SJCRH30 (cell line): ENCODE measurements around the gene KPNA2. TPM values are rescaled to one million over a fixed set of nuclear protein-coding genes. Genes with fewer than 3 reads are reported as not detected.
"Not testable (repeated sequence)": the region's sequence is repeated elsewhere in the genome, so short reads cannot be mapped to it uniquely, and the experiment has no call there.

Experiments used
- DNase-seq, 2 experiments: peaks; one replicate each; pipeline ENCODE4 v3.0.0-alpha.2; 2015 to 2020
- H3K27ac ChIP-seq: fragments of 250-450 bp; sonication (Bioruptor Pico); 2 replicates; pipeline ENCODE4 v1.5.1; 2020; ENCODE audit warnings: mild to moderate bottlenecking, moderate library complexity
- H3K27me3 ChIP-seq: fragments of 250-450 bp; sonication (Bioruptor Pico); 2 replicates; pipeline ENCODE4 v1.5.1; 2020; ENCODE audit warnings: mild to moderate bottlenecking, moderate library complexity
- H3K36me3 ChIP-seq: fragments of 250-450 bp; sonication (Bioruptor Pico); 2 replicates; pipeline ENCODE4 v1.5.1; 2020; ENCODE audit warnings: mild to moderate bottlenecking, moderate library complexity
- H3K4me1 ChIP-seq: fragments of 250-450 bp; sonication (Bioruptor Pico); 2 replicates; pipeline ENCODE4 v1.5.1; 2020; ENCODE audit warnings: mild to moderate bottlenecking, moderate library complexity
- H3K4me3 ChIP-seq: fragments of 250-450 bp; sonication (Bioruptor Pico); 2 replicates; pipeline ENCODE4 v1.5.1; 2020; ENCODE audit warnings: mild to moderate bottlenecking, moderate library complexity
- H3K9me3 ChIP-seq: fragments of 250-450 bp; sonication (Bioruptor Pico); replicated peaks from 2 replicates; pipeline ENCODE4 v1.5.1; 2020; ENCODE audit warnings: mild to moderate bottlenecking, moderate library complexity
- total RNA-seq: library from RNA; depleted of rRNA; stranded (reverse); fragments of >200 nt; shearing (Covaris generic); gene quantifications from 2 replicates; pipeline ENCODE4 v1.2.3, GENCODE V29; 2014

The KPNA2 gene
- total RNA-seq, 1 experiment from 2014 or later = 342 TPM

DNA sequence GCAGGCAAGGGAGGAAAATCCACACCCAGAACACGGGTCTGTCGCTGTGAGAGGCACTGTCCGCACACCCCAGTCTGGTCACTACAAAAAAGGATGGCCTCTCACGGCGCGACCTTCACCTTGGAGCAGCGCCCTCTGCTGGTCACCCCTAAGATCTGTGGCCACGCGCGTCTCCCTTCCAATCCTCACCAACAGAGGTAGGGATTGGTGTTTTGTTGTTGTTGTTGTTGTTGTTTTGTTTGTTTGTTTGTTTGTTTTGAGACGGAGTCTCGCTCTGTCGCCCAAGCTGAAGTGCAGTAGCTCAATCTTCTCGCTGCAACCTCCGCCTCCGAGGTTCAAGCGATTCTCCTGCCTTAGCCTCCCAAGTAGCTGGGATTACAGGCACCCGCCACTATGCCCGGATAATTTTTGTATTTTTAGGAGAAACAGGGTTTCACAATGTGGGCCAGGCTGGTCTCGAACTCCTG, 24.3 kb upstream of the KPNA2 start:
- Histone ChIP-seq H3K27ac (no peak overlapping the region), H3K9me3 (no peaks in the 10 kb centered on the region), H3K27me3 (no peaks in the 10 kb centered on the region), H3K4me3 (no peak overlapping the region), H3K36me3 (no peaks in the 10 kb centered on the region), H3K4me1 (no peaks in the 10 kb centered on the region)
- DNase-seq = peak in 1 of 2 experiments; percentile 40

DNA sequence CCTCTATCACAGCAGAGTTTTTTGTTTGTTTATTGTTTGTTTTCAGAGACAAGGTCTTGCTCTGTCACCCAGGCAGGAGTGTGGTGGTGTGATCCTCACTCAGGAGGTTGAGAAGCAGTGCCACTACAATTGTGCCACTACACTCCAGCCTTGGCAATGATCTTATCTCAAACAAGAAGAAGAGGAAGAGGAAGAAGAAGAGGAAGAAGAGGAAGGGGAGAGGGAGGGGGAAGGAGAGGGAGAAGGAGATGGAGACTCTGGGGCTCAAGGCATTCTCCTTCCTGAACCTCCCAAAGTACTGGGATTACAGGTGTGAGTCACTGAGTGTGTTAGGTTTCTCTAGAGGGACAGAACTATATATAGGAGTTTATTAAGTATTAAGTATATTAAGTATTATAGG, 22.1 kb upstream of the KPNA2 start:
- no peak overlapping the region for H3K27ac ChIP-seq
- H3K27me3 ChIP-seq = no peaks in the 10 kb centered on the region
- H3K4me1 ChIP-seq = no peaks in the 10 kb centered on the region
- no peaks in the 10 kb centered on the region for H3K36me3 ChIP-seq
- DNase-seq = no peak
- H3K4me3 ChIP-seq = no peak overlapping the region
- H3K9me3 ChIP-seq = no peaks in the 10 kb centered on the region

DNA sequence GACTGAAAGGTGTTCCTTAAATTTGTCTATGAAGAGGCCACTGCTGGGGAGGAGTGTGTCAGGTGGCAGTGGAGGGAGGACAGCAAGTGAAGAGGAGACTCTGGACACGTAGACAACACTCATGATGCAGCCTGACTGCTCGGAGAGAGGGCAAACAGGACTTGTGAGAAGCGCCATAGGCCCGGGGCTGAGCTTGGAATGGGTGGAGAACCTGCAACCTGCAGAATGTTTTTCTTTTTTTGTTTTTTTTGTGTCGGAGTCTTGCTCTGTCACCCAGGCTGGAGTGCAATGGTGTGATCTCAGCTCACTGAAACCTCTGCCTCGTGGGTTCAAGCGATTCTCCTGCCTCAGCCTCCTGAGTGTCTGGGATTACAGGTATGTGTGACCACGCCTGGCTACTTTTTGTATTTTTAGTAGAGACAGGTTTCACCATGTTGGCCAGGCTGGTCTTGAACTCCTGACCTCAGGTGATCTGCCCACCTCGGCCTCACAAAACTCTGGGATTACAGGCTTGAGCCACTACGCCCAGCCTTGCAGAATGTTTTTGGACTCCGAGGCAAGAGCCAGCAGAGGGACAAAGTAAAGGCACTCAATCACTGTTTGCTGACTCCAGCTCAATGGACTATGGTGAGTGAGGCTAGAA, 20.3 kb upstream of the KPNA2 start:
- no peak for DNase-seq
- H3K27ac ChIP-seq = no peak overlapping the region
- H3K4me1 ChIP-seq = 0 out of 2 replicates have a peak, but pooled peaks cover 2% of the 10 kb centered on the region
- no peaks in the 10 kb centered on the region for H3K36me3 ChIP-seq
- H3K9me3 ChIP-seq = no peaks in the 10 kb centered on the region
- no peaks in the 10 kb centered on the region for H3K27me3 ChIP-seq
- no peak overlapping the region for H3K4me3 ChIP-seq

- 0 out of 2 replicates have a peak, but pooled peaks cover 2% of the 10 kb centered on the region for H3K4me1 ChIP-seq
- H3K4me3 ChIP-seq = no peak overlapping the region
- no peaks in the 10 kb centered on the region for H3K27me3 ChIP-seq
- H3K27ac ChIP-seq = no peak overlapping the region
- no peaks in the 10 kb centered on the region for H3K9me3 ChIP-seq
- H3K36me3 ChIP-seq = no peaks in the 10 kb centered on the region
- no peak for DNase-seq
Measured at GRCh38 chr17:68016838-68017237, 18.7 kb upstream of the KPNA2 start.

GRCh38 chr17:68018493-68018892, 17.0 kb upstream of the KPNA2 start:
- H3K27me3 ChIP-seq, H3K36me3 ChIP-seq, H3K9me3 ChIP-seq, H3K4me3 ChIP-seq, DNase-seq, H3K4me1 ChIP-seq, H3K27ac ChIP-seq: not testable (repeated sequence)

DNA sequence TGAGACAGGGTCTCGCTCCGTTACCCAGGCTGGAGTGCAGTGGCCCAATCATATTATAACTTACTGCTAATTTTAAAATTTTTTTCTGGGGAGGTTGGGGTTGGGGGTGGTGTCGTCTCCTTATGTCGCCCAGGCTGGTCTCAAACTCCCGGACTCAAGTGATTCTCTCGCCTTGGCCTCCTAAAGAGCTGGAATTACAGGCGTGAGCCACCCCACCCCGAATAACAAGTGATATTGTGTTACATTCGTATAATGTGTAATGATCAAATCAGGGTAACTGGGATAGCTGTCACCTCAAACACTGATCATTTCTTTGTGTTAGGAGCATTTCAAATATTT, 16.2 kb upstream of the KPNA2 start:
- Histone ChIP-seq H3K36me3 (no peaks in the 10 kb centered on the region), H3K4me3 (peak overlapping the region; percentile 5; the same call in 1 of the 2 replicates), H3K27me3 (no peaks in the 10 kb centered on the region), H3K4me1 (0 out of 2 replicates have a peak, but pooled peaks cover 2% of the 10 kb centered on the region), H3K9me3 (no peaks in the 10 kb centered on the region), H3K27ac (no peak overlapping the region)
- DNase-seq = peak in 1 of 2 experiments; percentile 35

DNA sequence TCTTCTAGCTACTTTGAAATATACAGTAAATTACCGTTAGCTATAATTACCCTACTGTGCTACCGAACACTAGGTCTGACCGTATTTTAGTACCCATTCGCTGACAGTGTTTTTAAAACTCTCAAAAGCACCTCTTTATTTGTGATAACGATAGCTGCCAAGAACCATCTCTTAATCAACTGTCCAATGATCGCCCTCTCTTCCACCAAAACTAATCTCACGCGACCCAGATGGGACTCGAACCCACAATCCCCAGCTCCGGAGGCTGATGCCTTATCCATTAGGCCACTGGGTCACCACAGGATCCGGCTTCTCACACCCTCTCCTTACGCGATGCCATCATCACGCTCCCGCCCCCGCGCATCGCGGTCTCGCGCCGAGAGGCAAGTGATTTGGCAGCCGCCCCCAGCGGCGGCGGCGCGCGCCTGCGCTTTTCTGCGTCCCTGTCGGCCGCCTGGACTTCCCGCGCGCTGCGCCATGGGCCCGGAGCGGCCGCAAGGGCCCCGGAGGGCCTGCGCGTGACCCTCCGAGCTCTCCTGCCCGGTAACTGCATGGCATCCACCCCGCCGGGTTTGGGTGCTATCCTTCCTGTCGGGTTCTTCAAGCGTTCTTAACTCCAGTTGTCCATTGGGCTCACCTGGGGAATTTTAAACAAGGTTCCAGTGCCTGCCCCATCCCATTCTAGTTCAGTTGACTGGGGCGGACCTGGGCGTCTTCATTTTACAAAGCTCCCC, 15.7 kb upstream of the KPNA2 start:
- H3K4me1 ChIP-seq = 0 out of 2 replicates have a peak, but pooled peaks cover 2% of the 10 kb centered on the region
- H3K27me3 ChIP-seq = no peaks in the 10 kb centered on the region
- peak overlapping the region; percentile 74 for H3K27ac ChIP-seq
- DNase-seq = peak; percentile 95 to 98
- no peaks in the 10 kb centered on the region for H3K9me3 ChIP-seq
- H3K4me3 ChIP-seq = peak overlapping the region; percentile 68
- H3K36me3 ChIP-seq = no peaks in the 10 kb centered on the region

- no peaks in the 10 kb centered on the region for H3K27me3 ChIP-seq
- no peak for DNase-seq
- no peaks in the 10 kb centered on the region for H3K36me3 ChIP-seq
- H3K9me3 ChIP-seq = no peaks in the 10 kb centered on the region
- peak overlapping the region; percentile 74 for H3K27ac ChIP-seq
- H3K4me3 ChIP-seq = peak overlapping the region; percentile 68
- H3K4me1 ChIP-seq = 0 out of 2 replicates have a peak, but pooled peaks cover 2% of the 10 kb centered on the region
Measured at GRCh38 chr17:68020409-68020756, 15.2 kb upstream of the KPNA2 start.

GRCh38 chr17:68020791-68021190, 14.7 kb upstream of the KPNA2 start:
- Histone ChIP-seq H3K4me3 (peak overlapping the region; percentile 68), H3K27ac (peak overlapping the region; percentile 74)

GRCh38 chr17:68021963-68022362, 13.6 kb upstream of the KPNA2 start:
- no peaks in the 10 kb centered on the region for H3K27me3 ChIP-seq
- no peaks in the 10 kb centered on the region for H3K9me3 ChIP-seq
- H3K27ac ChIP-seq = no peak overlapping the region
- H3K4me3 ChIP-seq = no peak overlapping the region
- DNase-seq = no peak
- H3K36me3 ChIP-seq = no peaks in the 10 kb centered on the region
- 0 out of 2 replicates have a peak, but pooled peaks cover 2% of the 10 kb centered on the region for H3K4me1 ChIP-seq

More at GRCh38 chr17:68020791-68021190, 14.7 kb upstream of the KPNA2 start:
- not testable (repeated sequence) for H3K27me3 ChIP-seq, H3K36me3 ChIP-seq, H3K4me1 ChIP-seq, H3K9me3 ChIP-seq
- peak in 1 of 2 experiments; percentile 21 for DNase-seq

DNA sequence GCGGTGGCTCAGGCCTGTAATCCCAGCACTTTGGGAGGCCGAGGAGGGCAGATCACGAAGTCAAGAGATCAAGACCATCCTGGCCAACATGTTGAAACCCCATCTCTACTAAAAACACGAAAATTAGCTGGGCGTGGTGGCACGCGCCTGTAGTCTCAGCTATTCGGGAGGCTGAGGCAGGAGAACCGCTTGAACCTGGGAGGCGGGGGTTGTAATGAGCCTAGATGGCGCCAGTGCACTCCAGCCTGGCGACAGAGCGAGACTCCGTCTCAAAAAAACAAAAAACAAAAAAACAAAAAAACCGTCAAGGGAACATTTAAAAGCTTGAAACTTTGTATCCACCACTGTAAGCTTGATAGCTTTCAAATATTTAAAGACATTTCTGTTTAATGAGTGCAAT, 13.0 kb upstream of the KPNA2 start:
- not testable (repeated sequence) for H3K4me3 ChIP-seq, H3K27me3 ChIP-seq, H3K9me3 ChIP-seq, H3K27ac ChIP-seq, DNase-seq, H3K4me1 ChIP-seq, H3K36me3 ChIP-seq

DNA sequence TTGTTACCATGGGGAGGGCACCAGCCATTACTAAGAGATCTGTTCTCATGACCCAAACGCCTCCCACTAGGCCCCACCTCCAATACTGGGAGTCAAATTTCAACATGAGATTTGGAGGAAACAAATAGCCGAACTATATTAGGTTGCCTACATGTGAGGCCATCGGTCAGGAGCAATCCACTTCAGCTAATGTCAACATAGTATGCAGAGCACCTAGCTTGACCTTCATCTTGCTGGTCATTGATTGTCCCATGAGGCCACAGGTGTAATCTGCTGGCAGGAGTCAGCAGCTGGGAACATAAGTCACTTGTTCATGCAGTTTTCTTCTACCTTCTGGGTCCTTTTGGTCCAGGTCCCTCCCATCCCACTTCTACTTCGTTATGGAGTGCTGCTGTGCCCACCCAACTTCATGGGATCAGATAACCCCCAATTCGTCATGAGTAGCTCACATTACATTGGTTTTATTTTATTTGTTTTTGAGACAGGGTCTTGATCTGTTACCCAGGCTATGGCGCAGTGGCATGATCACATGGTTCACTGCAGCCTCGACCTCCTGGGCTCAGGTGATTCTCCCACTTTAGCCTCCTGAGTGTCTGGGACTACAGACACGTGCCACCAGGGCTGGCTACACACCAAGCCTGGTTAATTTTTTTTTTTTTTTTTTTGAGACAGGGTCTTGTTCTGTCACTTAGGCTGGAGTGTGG, 5.9 kb upstream of the KPNA2 start:
- H3K27me3 ChIP-seq = no peaks in the 10 kb centered on the region
- H3K9me3 ChIP-seq = no peaks in the 10 kb centered on the region
- no peak overlapping the region for H3K4me3 ChIP-seq
- no peaks in the 10 kb centered on the region for H3K36me3 ChIP-seq
- peak in 1 of 2 experiments; percentile 52 for DNase-seq
- no peak overlapping the region for H3K27ac ChIP-seq
- peaks cover 7% of the 10 kb centered on the region; the same call in 1 of the 2 replicates for H3K4me1 ChIP-seq

DNA sequence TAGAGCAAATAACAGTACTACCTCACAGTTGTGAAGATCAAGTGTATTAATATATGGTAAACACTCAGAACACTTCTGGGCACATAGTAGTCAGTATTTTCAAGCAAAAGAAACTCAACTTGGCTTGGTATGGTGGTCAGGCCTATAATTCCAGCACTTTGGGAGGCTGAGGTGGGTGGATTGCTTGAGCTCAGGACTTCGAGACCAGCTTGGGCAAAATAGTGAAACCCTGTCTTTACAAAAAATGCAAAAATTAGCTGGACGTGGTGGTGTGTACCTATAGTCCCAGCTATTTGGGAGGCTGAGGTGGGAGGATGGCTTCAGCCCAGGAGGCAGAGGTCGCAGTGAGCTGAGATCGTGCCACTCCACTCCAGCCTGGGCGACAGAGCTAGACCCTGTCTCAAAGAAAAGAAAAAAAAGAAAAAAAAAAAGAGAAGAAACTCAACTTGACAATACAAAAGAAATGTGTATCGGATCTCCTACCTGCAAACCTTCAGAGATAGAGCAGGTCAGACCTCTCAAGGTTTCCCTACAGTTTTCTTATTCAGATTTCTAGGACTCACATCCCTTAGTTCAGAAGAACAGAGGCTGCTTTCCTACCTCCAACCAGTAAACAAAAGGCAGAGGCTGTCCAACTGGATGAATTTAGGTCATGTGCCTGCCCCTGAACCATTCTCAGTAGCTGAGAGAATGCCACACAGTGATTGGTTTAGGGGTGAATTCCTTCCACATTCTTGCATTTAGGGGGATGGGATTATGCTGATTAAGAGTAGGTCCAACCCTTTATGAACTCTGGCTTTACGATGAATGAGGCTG, 1.7 kb upstream of the KPNA2 start:
- Histone ChIP-seq H3K27ac (peak overlapping the region; percentile 44), H3K4me3 (peak overlapping the region; percentile 55), H3K27me3 (no peaks in the 10 kb centered on the region), H3K4me1 (peaks cover 7% of the 10 kb centered on the region; the same call in 1 of the 2 replicates), H3K9me3 (no peaks in the 10 kb centered on the region), H3K36me3 (peaks cover 24% of the 10 kb centered on the region)
- peak; percentile 79 to 92 for DNase-seq

DNA sequence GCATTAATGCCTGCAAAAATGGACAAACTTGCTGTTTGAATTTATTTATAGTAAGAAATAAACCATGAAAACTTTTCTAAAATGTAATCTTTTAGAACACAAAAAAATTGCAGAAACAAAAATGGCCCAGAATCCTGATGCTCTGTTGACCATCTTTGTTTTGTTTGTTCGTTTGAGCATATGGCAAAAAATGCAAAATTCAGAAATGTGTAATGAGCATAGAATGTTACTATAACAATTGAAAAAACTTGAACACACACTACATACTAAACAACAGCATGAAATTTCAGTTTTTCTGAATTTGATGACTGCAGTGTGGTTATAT, 1.1 kb upstream of the KPNA2 start:
- H3K4me3 ChIP-seq = peak overlapping the region; percentile 55

More for the DNA sequence above, 1.1 kb upstream of the KPNA2 start:
- H3K27me3 ChIP-seq = no peaks in the 10 kb centered on the region
- peak overlapping the region; percentile 44 for H3K27ac ChIP-seq
- H3K9me3 ChIP-seq = no peaks in the 10 kb centered on the region
- H3K36me3 ChIP-seq = peaks cover 30% of the 10 kb centered on the region
- H3K4me1 ChIP-seq = peaks cover 7% of the 10 kb centered on the region; the same call in 1 of the 2 replicates
- DNase-seq = no peak
